Erythroblast (primary cell): ENCODE data around the gene AGK.

Experiments
- GATA1 ChIP-seq: IDR thresholded peaks from 2 replicates; pipeline ENCODE4 v1.6.1; 2011; ENCODE audit warnings: low read depth, mild to moderate bottlenecking, control low read depth, low read length, moderate library complexity
- POLR2A ChIP-seq: IDR thresholded peaks from 2 replicates; pipeline ENCODE4 v1.6.1; 2011; ENCODE audit warnings: mild to moderate bottlenecking, low read length

DNA sequence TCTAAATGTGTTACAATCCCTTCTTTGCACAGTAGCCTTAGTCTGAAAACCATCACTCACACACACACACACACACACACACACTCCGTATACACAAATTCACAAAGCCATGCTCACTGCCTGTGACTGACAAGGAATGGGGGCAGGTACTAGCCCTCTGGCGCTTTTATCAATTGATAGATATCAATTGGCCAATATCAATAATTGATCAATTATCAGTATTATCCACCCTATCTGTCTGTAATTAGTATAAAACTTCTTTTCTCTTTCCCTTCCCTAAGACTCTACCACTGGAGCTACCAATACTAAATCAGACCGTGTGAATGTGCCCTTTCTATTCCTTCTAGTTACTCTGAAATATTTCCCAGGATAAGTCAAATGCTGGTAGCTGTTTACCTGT is 148.7 kb downstream of the AGK start:
- TF ChIP-seq POLR2A (no peak), GATA1 (no peak)
